Mesothelial cell of epicardium (in vitro differentiated cells): Measurements from ENCODE around the gene SPX. TPM values are rescaled to one million over a fixed set of nuclear protein-coding genes. Genes with fewer than 3 reads are reported as not detected.

ENCODE experiments used
- DNase-seq, 2 experiments: peaks; one replicate each; pipeline ENCODE4 v3.0.0; 2021; ENCODE audit warnings: low spot score in 2 of 2; ENCODE audit not compliant: unreplicated experiment in 2 of 2
- H3K27ac Mint-ChIP-seq: 2 replicates; pipeline ENCODE4 v1.8.0; 2021; ENCODE audit warnings: mixed read lengths
- H3K27me3 Mint-ChIP-seq: 2 replicates; pipeline ENCODE4 v1.8.0; 2021; ENCODE audit warnings: low read depth, mixed read lengths
- H3K36me3 Mint-ChIP-seq: 2 replicates; pipeline ENCODE4 v1.8.0; 2021; ENCODE audit warnings: mixed read lengths
- H3K4me1 Mint-ChIP-seq: 2 replicates; pipeline ENCODE4 v1.8.0; 2021; ENCODE audit warnings: mixed read lengths
- H3K4me3 Mint-ChIP-seq: 2 replicates; pipeline ENCODE4 v1.8.0; 2021; ENCODE audit warnings: mild to moderate bottlenecking, moderate library complexity, mixed read lengths
- H3K9me3 Mint-ChIP-seq: 2 replicates; pipeline ENCODE4 v1.8.0; 2021; ENCODE audit warnings: mixed read lengths
- CTCF ChIP-seq: fragments of 200-600 bp; sonication (generic); IDR thresholded peaks from one replicate; pipeline ENCODE4 v1.5.0; 2021; ENCODE audit warnings: antibody characterized with exemption; ENCODE audit not compliant: unreplicated experiment
- total RNA-seq: library from RNA; stranded (reverse); gene quantifications from 3 replicates; pipeline ENCODE4 v1.2.1, GENCODE V29; 2021

The SPX gene
- total RNA-seq = not detected in 3 replicates

- peak within 1 kb of the TSS; percentile 58 for H3K4me3 Mint-ChIP-seq
- peaks cover 7% of the 10 kb centered on the region for H3K9me3 Mint-ChIP-seq
- DNase-seq = no peak
- H3K4me1 Mint-ChIP-seq = peaks cover 11% of the 10 kb centered on the region
- TF ChIP-seq CTCF = no peak
- H3K36me3 Mint-ChIP-seq = no peaks in the 10 kb centered on the region
- H3K27me3 Mint-ChIP-seq = peaks cover 56% of the 10 kb centered on the region
- H3K27ac Mint-ChIP-seq = no peak within 1 kb of the TSS
Measured at GRCh38 chr12:21526053-21526452, at the start of gene SPX. Gene SPX, plus strand, starts transcription at chr12:21526296. Its CDS starts 177 bp downstream, at chr12:21526473.

GRCh38 chr12:21476949-21477348 is 49.1 kb upstream of the SPX start:
- Mint-ChIP-seq H3K27me3 (no peaks in the 10 kb centered on the region), H3K36me3 (peaks cover 10% of the 10 kb centered on the region), H3K4me3 (no peak overlapping the region), H3K27ac (no peak overlapping the region), H3K9me3 (no peaks in the 10 kb centered on the region), H3K4me1 (no peaks in the 10 kb centered on the region)
- no peak for TF ChIP-seq CTCF
- no peak for DNase-seq

DNA sequence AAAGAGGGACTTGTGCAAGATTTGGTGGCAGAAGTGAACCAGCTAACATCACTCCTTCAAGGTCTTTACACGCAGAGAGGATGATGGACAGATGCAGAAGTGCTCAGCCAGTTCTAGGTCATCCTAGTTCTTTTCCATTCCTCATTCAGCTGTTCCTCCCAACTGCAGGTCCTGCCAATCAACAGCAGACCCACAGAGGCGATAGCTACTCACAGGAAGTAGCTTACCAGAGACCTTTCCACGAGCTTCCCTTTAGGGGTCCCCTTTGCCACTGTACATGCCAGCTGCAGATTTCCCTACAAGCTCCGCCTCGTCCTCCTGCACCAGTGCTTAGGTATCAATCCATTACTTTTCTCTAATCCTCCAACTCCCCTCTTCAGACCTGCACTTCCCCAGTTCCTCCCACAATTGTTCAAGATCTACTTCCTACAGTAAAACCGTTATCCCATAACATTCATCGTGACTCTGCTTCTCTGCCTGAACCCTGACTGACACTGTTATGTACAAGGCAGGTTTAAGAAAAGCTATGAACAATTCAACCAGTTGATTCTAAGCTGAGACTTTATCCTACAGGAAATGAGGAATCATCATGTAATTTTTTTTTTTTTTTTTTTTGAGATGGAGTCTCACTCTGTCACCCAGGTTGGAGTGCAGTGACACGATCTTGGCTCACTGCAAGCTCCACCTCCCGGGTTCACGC is 47.2 kb upstream of the SPX start:
- Mint-ChIP-seq H3K4me1 (no peaks in the 10 kb centered on the region), H3K27me3 (no peaks in the 10 kb centered on the region), H3K4me3 (no peak overlapping the region), H3K36me3 (peaks cover 3% of the 10 kb centered on the region), H3K27ac (no peak overlapping the region), H3K9me3 (no peaks in the 10 kb centered on the region)
- DNase-seq = no peak
- no peak for TF ChIP-seq CTCF

DNA sequence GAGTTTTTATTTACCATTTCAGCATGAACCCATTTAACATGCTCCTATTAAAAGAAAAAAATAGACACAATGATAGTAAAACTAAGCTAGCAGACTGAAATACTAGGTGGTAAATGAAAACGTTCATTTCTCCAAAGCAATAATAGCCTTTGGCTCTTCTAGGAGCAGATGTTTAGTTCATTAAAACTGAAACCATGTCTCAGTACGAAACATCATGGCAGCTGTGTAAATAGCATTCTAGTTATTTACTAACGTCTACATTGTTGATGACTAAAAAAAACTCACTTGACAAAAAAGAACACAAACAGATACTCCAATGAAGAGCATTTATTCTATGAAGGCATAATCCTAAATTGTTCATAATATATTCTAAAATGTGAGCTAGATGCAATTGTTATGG is 42.6 kb upstream of the SPX start:
- no peaks in the 10 kb centered on the region for H3K9me3 Mint-ChIP-seq
- H3K27me3 Mint-ChIP-seq = no peaks in the 10 kb centered on the region
- no peak for DNase-seq
- H3K27ac Mint-ChIP-seq = no peak overlapping the region
- no peaks in the 10 kb centered on the region for H3K4me1 Mint-ChIP-seq
- peaks cover 7% of the 10 kb centered on the region for H3K36me3 Mint-ChIP-seq
- H3K4me3 Mint-ChIP-seq = no peak overlapping the region
- no peak for TF ChIP-seq CTCF

- H3K4me1 Mint-ChIP-seq = no peaks in the 10 kb centered on the region
- no peak for TF ChIP-seq CTCF
- no peaks in the 10 kb centered on the region for H3K27me3 Mint-ChIP-seq
- no peak overlapping the region for H3K4me3 Mint-ChIP-seq
- no peak for DNase-seq
- peaks cover 19% of the 10 kb centered on the region for H3K36me3 Mint-ChIP-seq
- H3K9me3 Mint-ChIP-seq = no peaks in the 10 kb centered on the region
- no peak overlapping the region for H3K27ac Mint-ChIP-seq
Measured at GRCh38 chr12:21485998-21486397, 40.1 kb upstream of the SPX start.

DNA sequence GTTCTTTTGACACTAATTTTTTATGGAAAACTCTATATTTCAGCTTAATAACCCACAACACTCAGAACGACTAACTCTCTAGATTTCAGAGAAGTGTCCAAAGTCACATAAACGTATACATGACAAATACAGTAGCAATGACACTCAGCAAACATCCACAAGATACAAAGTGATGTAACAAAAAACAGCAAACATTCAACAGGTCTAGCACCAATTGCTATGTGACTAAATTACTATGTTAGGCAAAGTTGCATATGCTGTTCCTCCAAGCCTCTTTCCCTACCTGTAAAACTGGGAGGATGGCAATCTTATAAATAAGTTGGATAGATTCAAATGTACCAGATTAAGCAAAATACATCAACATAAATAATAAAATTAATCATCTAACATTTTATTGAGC is 26.3 kb upstream of the SPX start:
- no peak for DNase-seq
- Mint-ChIP-seq H3K4me3 (no peak overlapping the region), H3K4me1 (peaks cover 20% of the 10 kb centered on the region), H3K9me3 (no peaks in the 10 kb centered on the region), H3K27me3 (no peaks in the 10 kb centered on the region), H3K27ac (no peak overlapping the region), H3K36me3 (peaks cover 13% of the 10 kb centered on the region)
- TF ChIP-seq CTCF = no peak
